ENCODE measurements around the gene GAPT. TPM values are rescaled to one million over a fixed set of nuclear protein-coding genes. Genes with fewer than 3 reads are reported as not detected.

GAPT gene
- not detected for total RNA-seq

DNA sequence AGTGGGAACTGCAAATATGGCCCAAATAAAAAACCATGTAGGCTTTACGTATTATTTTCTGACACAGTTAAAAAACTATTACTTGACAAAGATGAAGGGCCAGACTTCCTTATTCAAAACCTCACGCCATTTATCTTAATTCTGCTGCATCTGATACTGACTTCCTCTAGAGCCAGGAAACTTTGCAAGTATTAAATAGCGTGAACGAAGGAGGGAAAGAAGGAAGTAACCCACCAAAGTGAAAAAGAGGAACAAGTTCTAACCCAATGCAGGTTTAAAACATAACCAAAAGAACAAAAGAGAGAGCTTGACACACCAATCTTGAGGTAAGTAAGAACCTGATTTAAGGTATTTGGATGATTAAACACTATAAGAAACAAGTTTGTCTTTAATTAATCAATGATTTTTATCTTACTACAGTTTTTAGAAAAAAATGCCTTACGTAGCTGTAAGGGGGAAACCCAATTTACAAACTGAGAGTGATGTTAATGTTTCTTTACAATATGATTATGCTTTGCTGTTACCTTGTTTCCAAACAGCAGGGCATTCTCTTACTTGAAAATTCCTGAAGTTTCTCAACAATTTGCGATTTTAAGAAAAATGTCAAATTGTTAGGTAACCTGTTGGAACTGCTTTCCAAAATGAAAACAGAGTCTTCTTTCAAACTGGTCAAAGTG, at the start of gene GAPT:
TSS of gene GAPT (plus strand) at position 220 of the 677 bp plus-strand sequence. CDS start 3,102 bp downstream, outside the sequence.
- DNase-seq: no peak

DNA sequence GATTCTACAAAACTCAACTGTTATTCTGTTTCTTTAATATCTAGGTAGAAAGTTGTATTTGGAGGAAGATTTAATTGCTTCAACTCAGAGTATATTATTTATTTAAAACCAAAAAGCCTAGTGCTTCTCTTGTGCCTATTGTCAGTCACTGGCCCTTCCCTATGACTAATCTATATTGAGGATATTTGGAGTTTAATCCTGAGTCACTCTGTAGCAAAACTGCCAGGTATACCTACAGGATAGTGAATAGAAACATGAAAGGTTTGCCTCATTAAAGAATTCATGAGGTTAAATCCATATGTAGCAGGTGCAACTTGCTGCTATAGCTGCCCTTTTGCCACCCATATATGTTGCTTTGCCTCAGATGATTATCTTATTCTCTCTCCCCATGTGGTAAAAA, 46.4 kb upstream of the GAPT start:
- no peak for DNase-seq

DNA sequence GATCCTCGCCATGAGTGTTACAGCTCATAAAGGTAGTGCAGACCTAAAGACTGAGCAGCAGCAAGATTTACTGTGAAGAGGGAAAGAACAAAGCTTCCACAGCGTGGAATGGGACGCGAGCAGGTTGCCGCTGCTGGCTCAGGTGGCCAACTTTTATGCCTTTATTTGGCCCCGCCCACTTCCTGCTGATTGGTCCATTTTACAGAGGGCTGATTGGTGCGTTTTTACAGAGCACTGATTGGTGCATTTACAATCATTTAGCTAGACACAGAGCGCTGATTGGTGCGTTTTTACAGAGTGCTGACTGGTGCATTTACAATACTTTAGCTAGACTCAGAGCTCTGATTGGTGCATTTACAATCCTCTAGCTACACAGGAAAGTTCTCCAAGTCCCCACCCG, 45.2 kb upstream of the GAPT start:
- no peak for DNase-seq

GRCh38 chr5:58447226-58447625, 44.0 kb upstream of the GAPT start:
- no peak for DNase-seq

DNA sequence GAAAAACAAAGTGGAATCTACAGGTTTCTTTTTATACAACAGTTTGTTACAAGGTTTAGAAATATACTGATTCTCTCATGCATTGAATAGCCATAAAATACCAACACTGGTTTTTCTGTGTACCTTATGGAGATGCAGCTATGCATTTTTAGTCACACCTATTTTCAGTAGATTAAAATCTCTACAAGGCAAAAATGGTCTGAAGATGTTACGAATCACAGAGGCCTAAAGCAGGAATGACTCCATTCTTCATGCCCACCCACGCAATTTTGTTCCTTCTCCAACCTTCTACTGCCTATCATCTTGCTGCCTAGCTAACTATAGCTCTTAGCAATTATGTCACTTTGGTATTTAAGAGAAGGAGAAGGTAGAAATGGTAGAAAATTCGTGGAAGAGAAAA, 41.2 kb upstream of the GAPT start:
- no peak for DNase-seq

DNA sequence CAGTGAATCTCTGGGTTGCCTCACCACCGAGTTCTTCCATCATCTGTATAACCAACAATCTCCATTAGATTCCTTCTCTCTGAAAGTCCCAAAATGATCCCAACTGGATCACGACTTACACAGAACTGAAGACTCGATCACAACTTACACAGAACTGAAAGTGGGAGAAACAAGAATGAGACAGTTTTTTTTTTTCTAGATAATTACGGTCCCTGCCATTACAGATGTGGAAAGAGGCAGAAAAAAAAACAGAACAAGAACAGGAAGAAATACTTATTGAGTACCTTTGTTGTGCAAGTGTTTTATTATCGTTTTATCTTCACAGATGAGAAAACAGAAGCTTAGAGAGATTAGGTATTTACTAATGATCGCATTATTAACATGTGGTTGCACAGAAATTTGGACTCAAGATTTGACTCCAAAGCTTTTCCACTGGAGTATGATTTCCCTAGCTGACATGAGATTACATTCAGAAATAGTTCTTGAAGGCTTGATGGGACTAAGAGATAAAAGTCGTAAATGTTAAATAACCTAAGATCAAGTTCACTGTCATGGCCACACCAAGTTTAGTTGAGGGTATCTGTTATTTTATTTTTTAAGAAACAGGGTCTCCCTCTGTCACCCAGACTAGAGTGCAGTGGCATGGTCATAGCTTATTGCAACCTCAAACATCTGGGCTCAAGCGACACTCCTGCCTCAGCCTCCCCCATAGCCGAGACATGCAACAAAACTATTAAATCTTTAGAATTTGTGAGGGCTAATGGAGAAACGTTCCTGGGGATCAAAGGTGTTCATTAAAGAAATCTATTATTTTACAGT, 40.2 kb upstream of the GAPT start:
- no peak for DNase-seq

GRCh38 chr5:58451732-58452565, 39.3 kb upstream of the GAPT start:
- DNase-seq: no peak

- no peak for DNase-seq
Observed at GRCh38 chr5:58452566-58453258, 38.5 kb upstream of the GAPT start.

DNA sequence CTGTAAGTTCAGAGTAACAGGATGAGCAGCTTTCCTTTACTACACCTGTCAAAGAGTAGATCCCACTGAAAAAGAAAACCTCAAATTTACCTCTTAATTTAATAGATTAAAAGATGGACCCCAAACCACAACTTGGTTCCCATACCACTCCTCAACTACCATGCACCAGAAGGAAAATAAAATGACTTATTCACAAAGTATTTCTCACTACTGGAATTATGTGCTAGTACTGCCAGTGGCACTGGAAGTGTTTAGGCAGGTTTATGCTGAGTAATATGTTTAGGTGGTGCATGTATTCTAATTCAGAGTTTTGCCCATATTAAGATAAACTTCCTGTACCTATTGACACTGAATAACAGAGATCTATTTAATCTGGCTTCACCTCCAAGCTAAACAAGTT, 37.9 kb upstream of the GAPT start:
- DNase-seq: no peak

GRCh38 chr5:58454025-58454424, 37.2 kb upstream of the GAPT start:
- DNase-seq: no peak

DNA sequence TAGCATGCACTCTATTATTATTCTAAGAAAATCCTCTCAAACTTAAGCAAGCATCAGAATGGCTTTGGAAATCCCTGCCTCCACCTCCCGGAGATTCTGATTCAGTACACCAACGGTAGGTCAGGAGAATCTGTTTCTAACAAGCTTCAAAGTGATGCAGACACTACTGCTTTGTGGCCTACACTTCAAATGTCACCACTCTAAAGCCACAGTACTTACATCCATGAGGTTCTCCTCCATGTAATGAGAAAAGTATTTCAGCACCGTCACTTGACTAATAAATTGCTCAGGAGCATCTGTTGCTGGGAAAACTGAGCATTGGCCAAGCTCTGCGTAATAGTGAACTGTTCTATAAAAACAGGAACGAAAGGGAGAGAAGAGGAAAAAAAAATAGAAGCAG, 36.2 kb upstream of the GAPT start:
- no peak for DNase-seq

DNA sequence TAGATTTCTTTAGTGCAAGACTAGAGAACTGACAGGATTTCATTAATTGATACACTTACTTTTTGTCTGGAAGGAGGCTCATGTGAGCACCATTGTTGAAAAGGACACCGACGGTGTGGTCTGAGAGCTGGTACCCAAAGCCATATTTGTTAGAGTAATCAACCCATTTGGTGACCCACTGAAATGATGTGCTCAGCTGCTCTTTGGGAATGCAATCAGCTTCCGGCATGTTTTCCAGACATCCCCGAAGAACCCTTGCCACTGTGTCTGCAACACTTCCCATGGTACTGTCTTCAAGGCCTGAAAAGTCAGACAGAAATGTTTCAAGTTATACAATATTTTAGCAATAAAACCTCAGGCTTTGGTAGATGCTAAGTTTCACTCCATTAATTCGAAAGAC, 35.8 kb upstream of the GAPT start:
- DNase-seq: no peak

DNA sequence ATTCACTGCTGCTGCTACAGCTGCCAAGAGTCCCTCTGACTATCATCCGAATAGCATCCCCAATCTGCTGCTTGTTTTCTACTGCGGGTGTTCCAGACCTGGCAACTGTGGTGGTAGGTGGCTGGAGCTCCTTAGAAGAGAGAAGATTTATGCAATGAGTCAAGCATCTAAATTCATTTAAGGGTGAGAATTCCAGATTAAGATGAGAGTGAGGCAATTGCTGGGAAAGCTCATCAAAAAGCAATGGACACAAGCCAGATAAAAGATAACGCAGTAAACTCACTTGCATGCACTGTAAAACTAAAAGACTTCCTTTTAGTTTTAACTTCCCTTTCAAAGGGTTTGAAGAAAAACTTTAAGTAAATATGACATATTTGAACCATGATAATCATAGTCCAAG, 35.2 kb upstream of the GAPT start:
- no peak for DNase-seq

GRCh38 chr5:58456486-58456885, 34.7 kb upstream of the GAPT start:
- no peak for DNase-seq

GRCh38 chr5:58457050-58457449, 34.2 kb upstream of the GAPT start:
- DNase-seq: no peak

- no peak for DNase-seq
Observed at GRCh38 chr5:58458141-58458742, 33.0 kb upstream of the GAPT start.

GRCh38 chr5:58458743-58459145, 32.5 kb upstream of the GAPT start:
- DNase-seq: no peak

DNA sequence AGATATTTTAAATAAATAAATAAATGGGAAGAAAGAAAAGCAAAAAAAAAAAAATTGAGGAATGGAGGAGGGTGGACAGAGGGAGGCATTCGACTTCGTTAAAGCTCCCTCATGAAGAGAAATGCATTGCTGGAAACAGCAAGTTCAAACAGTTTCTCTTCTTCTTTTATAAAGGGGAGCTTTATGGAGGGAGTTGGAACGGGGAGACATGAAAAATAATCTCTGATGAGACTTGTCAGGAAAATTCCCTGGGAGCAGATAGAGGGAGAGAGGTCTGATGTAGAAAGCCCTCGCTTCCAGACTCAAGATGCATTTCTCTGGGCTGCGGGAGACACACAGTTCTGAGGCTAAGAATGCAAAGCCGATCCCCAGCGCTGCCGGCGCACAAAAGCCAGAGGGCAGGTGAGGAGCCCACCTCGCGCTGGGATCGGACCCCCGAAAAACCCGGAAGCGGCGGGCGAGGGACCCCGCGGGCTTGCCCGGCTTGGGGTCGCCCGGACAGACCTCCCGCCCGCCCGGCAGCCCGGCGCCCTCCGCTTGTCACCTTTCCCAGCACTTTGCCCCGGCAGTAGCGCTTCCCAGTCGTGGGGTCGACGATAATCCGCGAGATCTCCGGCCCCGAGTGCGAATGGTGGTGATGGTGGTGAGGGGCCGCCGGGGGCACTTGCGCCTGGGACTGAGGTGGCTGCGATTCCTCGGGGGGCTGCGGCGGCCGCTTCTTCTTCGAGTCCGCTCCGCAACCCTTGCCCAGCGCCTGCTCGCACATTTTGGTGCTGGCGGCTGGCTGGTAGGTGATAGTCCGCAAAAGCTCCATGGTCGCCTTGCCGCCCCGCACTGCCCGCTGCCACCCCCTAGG, 31.9 kb upstream of the GAPT start:
- no peak for DNase-seq

DNA sequence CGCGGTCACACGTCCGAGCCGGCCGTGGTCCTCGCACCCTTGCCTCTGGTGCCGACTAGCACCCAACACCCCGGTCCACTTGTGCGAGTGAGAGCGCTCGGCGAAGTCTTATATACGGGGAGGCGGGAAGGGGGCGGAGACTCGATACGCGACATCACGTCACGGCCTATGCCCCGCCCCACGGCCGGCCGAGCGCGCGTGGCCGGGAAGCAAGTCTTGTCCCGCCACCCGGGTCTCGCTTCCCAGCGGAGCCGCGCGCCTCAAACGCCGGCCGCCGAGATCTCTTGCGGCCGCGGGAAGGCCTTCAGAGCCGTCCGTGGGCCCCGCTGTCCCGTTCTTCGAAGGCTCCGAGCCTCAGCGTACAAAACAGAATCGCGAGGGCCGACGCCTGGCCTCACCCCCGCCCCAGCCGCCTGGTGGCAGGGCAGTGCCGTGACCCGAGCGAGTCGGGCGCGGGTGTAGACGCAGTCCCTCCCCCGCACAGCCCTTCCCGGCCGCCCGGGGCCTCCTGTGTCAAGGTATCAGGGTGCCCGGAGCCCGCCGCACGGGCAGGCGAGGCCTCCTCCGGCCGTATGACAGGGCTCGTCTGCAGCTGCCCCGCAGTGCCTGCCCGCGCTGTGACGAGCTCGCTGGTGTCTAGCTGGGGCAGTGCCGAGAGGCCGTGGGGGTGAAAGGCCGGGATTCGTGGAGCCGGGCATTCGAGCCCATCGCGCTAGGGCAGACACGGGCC, 31.1 kb upstream of the GAPT start, which contains the start of gene PLK2:
TSS of gene PLK2 (minus strand) at position 85 of the 730 bp plus-strand sequence. CDS start 127 bp downstream, outside the sequence.
- peak; percentile 86 for DNase-seq

GRCh38 chr5:58460732-58461286, 30.4 kb upstream of the GAPT start:
- DNase-seq: peak; percentile 83
